Measurements from ENCODE around the gene ZSWIM8. TPM values are rescaled to one million over a fixed set of nuclear protein-coding genes. Genes with fewer than 3 reads are reported as not detected.

ZSWIM8 gene
- polyA plus RNA-seq, 3 donors, result 7.8 to 150 (median 19.2) TPM

DNA sequence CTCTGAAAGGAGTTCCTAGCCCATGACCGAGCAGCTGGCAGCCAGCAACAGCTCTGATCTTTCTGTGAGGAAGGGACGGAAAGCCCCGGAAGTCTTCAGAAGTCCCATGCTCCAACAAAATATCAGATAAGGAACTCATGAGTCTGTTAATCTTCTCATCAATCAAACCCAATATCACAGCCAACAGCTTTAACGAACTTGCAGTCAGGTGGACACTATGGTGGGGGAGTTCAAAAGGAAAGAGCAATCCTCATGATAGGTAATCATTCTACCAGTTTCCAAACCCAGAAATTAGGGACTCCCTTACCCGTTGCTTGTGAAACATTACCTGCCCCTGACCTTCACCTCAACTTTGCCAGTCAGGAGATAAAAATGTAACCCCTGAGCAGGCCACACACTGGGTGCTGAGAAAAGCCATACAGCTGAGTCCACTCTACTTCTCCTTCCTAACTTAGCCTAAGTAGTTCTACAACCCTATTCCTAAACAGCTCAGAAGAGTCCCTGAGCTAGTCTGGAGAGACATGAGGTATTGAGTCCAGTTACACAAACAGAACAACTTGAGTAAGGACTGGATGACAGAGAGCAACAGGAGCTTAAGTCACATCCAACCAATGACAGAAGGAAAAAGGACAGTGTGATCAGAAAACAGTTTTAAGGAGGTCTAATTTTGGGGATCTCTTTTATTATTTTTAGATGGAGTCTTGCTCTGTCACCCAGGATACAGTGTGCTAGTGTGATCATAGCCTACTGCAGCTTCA lies 23.8 kb downstream of the ZSWIM8 start:
- Histone ChIP-seq H2AFZ (ENCODE audit: insufficient read depth, low read depth, low read length, poor library complexity, severe bottlenecking) (no peak overlapping the region), H3K27me3 (ENCODE audit: control insufficient read depth in 2 of 2, insufficient read depth in 2 of 2, low read length in 2 of 2) (no peaks in the 10 kb centered on the region), H3K4me2 (replicated peaks; ENCODE audit: extremely low read depth, low read length, poor library complexity, severe bottlenecking) (no peak overlapping the region), H3K36me3 (replicated peaks in 1 of 2; ENCODE audit: control insufficient read depth in 1 of 2, insufficient read depth in 2 of 2, low read length in 2 of 2) (peaks cover 61 to 69% of the 10 kb centered on the region in 2 donors), H3K79me2 (ENCODE audit: insufficient read depth, low read length) (peaks cover 54% of the 10 kb centered on the region), H3K4me1 (ENCODE audit: control insufficient read depth in 1 of 2, insufficient read depth in 2 of 2, low read length in 2 of 2) (peaks cover 20% of the 10 kb centered on the region in 2 donors), H3K4me3 (replicated peaks in 1 of 3; ENCODE audit: low read depth in 2 of 3, low read length in 3 of 3) (peak overlapping the region in 1 of 3 experiments; percentile 93), H3K27ac (ENCODE audit: low read depth in 1 of 2, low read length in 2 of 2) (peak overlapping the region in 1 of 2 donors; percentile 91), H3K9me3 (replicated peaks in 1 of 2; ENCODE audit: control insufficient read depth in 1 of 2, insufficient read depth in 1 of 2, low read length in 2 of 2) (no peaks in the 10 kb centered on the region), H3K9ac (ENCODE audit: insufficient read depth, low read length, poor library complexity, severe bottlenecking) (no peak overlapping the region), H4K20me1 (ENCODE audit: insufficient read depth, low read length) (peaks cover 35% of the 10 kb centered on the region)
- Mint-ChIP-seq H3K4me3 (peak overlapping the region in 1 of 2 donors; percentile 27), H3K27ac (peak overlapping the region in 5 of 7 donors; percentile 65 to 97 (median 92)), H3K27me3 (ENCODE audit: low read depth in 3 of 3) (no peaks in the 10 kb centered on the region), H3K4me1 (peaks cover 34% of the 10 kb centered on the region), H3K9me3 (peaks cover 0 to 1% (median 0%) of the 10 kb centered on the region in 7 donors), H3K36me3 (peaks cover 63 to 72% of the 10 kb centered on the region in 2 donors)
- WGBS (ENCODE audit: insufficient coverage), result 100% methylated on average over 1 of the region's 5 CpGs
- TF ChIP-seq, protein P1, sequence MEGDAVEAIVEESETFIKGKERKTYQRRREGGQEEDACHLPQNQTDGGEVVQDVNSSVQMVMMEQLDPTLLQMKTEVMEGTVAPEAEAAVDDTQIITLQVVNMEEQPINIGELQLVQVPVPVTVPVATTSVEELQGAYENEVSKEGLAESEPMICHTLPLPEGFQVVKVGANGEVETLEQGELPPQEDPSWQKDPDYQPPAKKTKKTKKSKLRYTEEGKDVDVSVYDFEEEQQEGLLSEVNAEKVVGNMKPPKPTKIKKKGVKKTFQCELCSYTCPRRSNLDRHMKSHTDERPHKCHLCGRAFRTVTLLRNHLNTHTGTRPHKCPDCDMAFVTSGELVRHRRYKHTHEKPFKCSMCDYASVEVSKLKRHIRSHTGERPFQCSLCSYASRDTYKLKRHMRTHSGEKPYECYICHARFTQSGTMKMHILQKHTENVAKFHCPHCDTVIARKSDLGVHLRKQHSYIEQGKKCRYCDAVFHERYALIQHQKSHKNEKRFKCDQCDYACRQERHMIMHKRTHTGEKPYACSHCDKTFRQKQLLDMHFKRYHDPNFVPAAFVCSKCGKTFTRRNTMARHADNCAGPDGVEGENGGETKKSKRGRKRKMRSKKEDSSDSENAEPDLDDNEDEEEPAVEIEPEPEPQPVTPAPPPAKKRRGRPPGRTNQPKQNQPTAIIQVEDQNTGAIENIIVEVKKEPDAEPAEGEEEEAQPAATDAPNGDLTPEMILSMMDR (IDR thresholded peaks at IDR 0.05), result no peak
- no peak for DNase-seq
- intact Hi-C loops (cut with micrococcal nuclease), result no loop called here

DNA sequence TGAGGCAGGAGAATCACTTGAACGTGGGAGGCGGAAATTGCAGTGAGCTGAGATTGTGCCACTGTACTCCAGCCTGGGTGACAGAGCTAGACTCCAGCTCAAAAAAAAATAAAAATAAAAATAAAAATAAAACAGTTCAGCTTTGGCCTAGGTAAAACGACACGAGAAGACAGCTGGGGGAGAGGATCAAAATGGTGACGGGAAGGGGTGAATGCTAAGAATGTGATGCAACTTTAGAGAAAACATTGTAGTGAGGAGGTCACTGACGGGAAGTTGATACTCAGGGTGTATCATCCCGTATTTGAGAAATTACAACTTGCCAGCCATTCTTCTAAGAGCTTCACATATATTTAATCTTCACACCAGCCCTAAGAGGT lies 24.9 kb downstream of the ZSWIM8 start:
- peak overlapping the region; percentile 81 to 91 for H3K27ac ChIP-seq (ENCODE audit: low read depth in 1 of 2, low read length in 2 of 2)
- Mint-ChIP-seq H3K27ac (peak overlapping the region; percentile 92 to 97 (median 93)), H3K36me3 (peaks cover 63 to 70% of the 10 kb centered on the region in 2 donors), H3K9me3 (peaks cover 0 to 1% (median 0%) of the 10 kb centered on the region in 7 donors), H3K4me3 (peak overlapping the region; percentile 90 to 94), H3K4me1 (peaks cover 34% of the 10 kb centered on the region), H3K27me3 (ENCODE audit: low read depth in 3 of 3) (no peaks in the 10 kb centered on the region)
- intact Hi-C loops (cut with micrococcal nuclease), result loop anchor here (2.0 to 5.0 kb wide), 2 partner anchors 24 to 67 kb away; no protein-coding TSS in a partner anchor
- peaks cover 56 to 67% of the 10 kb centered on the region in 2 donors for H3K36me3 ChIP-seq (replicated peaks in 1 of 2; ENCODE audit: control insufficient read depth in 1 of 2, insufficient read depth in 2 of 2, low read length in 2 of 2)
- peak overlapping the region; percentile 94 for H3K9ac ChIP-seq (ENCODE audit: insufficient read depth, low read length, poor library complexity, severe bottlenecking)
- H3K79me2 ChIP-seq (ENCODE audit: insufficient read depth, low read length), result peaks cover 54% of the 10 kb centered on the region
- peaks cover 21 to 26% of the 10 kb centered on the region in 2 donors for H3K4me1 ChIP-seq (ENCODE audit: control insufficient read depth in 1 of 2, insufficient read depth in 2 of 2, low read length in 2 of 2)
- TF ChIP-seq, protein P1 (IDR thresholded peaks at IDR 0.05), result no peak
- H4K20me1 ChIP-seq (ENCODE audit: insufficient read depth, low read length), result peaks cover 31% of the 10 kb centered on the region
- peak overlapping the region; percentile 60 for H2AFZ ChIP-seq (ENCODE audit: insufficient read depth, low read depth, low read length, poor library complexity, severe bottlenecking)
- no peaks in the 10 kb centered on the region for H3K27me3 ChIP-seq (ENCODE audit: control insufficient read depth in 2 of 2, insufficient read depth in 2 of 2, low read length in 2 of 2)
- DNase-seq, result peak; percentile 55 to 74 (median 73)
- no peaks in the 10 kb centered on the region for H3K9me3 ChIP-seq (replicated peaks in 1 of 2; ENCODE audit: control insufficient read depth in 1 of 2, insufficient read depth in 1 of 2, low read length in 2 of 2)
- H3K4me3 ChIP-seq (replicated peaks in 1 of 3; ENCODE audit: low read depth in 2 of 3, low read length in 3 of 3), result peak overlapping the region; percentile 69 to 93 (median 72)
- 0% methylated on average over 1 of the region's 7 CpGs for WGBS (ENCODE audit: insufficient coverage)
- peak overlapping the region; percentile 91 for H3K4me2 ChIP-seq (replicated peaks; ENCODE audit: extremely low read depth, low read length, poor library complexity, severe bottlenecking)
